Fibroblast of gingiva (primary cell): ENCODE results near the gene SGIP1.
"Not testable (repeated sequence)": the region's sequence is repeated elsewhere in the genome, so short reads cannot be mapped to it uniquely, and the experiment has no call there.

ENCODE experiments used
- DNase-seq: peaks from one replicate; pipeline ENCODE4 v3.0.0-alpha.2; 2011; ENCODE audit warnings: low read depth

Gene SGIP1

GRCh38 chr1:66768965-66769364 is 235.0 kb downstream of the SGIP1 start:
- DNase-seq = no peak

GRCh38 chr1:66769512-66770229 is 235.7 kb downstream of the SGIP1 start:
- DNase-seq = no peak

DNA sequence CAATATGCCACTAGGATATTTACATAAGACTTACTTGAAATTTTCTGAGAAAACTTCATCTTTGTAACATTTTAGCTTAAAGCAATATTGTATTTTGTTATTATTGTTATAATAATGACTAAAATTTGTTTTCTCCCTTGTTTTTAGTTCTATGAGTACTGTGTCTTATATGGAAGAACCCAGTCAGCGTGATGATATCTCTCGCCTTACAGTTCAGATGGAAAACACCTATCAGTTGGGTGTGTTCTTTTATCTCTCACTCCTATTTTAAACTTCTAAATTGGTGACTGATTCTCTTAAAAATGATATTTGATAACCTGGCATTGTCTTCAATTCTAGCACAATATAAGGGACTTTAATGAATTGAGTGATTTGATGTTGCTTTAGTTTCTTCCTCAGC is 236.3 kb downstream of the SGIP1 start:
- no peak for DNase-seq

DNA sequence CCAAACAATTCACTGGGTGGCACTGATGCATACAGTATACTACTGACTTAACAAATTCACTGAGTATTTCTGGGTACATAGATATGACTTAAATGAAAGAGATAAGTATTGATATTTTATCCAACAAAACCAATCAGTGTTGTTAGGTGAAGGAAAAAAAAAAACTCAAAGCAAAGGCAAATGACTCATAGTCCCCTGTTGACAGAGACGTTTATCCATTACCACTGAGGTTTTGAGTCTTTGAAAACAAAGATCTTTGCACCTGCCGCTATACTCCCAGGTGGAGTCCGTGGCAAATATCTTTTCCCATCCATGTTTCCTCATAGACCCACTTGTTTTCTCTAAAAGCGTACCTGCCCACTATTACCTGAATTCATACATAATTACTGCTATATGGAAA is 236.7 kb downstream of the SGIP1 start:
- DNase-seq = no peak

GRCh38 chr1:66773227-66773626 is 239.3 kb downstream of the SGIP1 start:
- DNase-seq = no peak

DNA sequence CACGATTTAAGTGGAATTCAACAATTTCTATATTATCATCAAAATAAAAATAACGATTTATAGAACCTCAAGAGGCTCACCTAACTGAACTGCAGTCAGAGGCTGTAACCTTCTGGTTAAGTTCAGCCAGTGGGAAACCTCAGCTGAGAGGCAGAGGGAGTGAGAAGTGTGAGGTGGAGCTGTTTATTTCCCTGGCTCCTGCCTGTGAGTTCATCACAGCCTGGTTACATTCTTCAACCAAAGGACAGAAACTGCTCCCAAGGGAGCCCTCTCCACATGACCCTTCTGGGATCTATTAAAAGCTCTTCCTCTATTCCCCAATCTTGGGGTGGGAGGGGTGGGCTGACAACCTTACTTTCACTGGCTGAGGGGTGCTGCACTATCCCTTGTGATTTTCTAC is 240.5 kb downstream of the SGIP1 start:
- no peak for DNase-seq

DNA sequence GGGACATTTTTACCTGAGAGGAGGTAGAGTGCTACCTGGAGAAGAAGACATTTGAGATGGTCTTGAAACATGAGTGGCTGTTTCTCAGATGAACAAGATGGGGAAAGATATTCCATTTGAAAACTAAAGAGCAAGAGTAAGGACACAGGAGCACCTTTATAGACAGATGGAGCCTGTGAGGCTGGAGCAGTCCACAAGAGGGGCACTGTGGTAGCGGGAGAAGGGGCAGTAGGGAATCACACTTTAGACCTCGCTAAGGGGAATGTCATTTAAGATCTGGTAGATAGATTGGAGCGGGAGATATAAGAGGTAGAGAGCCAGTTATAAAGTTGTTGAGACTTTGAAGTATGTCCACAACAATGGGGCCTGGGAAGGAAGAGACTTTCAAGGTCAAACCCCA is 241.7 kb downstream of the SGIP1 start:
- no peak for DNase-seq

- DNase-seq = no peak
Observed at GRCh38 chr1:66777831-66778230, 243.9 kb downstream of the SGIP1 start.

- peak; percentile 33 for DNase-seq
Observed at GRCh38 chr1:66778266-66778665, 244.3 kb downstream of the SGIP1 start.

DNA sequence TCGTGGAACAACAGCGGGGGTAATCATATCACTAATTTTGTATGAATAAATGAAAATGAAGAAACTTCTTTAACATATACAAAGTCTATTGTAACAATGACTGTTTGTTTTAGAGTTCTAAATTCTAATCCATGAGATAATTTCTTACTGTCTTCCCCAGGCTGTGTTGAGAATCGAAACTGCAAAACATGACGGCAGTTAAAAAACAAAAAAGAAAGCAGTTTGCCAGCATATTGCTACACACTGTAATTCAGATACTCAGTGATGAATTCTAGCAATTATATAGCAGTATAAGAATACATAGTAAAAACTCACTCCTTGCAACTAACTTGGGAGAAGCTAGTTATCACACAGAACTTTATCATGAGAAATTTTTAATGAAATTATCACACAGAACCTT is 245.0 kb downstream of the SGIP1 start:
- DNase-seq = peak; percentile 34

DNA sequence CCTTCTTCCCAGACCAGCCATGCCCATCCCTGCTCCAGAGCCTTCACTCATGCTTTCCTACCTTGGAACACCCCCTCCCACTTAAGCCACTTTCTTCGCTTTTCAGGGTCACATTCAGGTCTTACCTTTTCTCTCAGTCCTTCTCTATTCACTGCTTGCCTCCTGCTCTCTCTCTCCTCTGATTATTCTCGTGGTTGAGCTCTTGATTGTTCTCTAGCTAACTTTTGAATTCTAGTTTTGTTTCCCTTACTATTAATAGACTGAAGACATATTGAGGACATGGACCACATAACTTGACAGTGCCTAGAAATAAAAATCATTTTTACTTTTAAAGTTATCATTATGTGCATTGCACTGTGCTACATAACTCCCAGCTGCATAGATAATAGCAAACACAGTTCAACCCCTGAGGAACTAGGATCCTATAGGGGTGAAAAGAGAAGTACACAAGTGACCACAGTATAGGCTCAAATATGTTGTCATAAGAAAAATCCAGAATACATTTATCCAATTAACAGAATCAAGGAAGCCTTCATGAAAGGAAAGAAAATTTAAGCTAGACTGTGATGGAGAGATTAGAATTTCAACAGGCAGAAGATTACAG is 245.6 kb downstream of the SGIP1 start:
- no peak for DNase-seq

GRCh38 chr1:66785800-66786199 is 251.8 kb downstream of the SGIP1 start:
- not testable (repeated sequence) for DNase-seq

GRCh38 chr1:66787641-66788040 is 253.7 kb downstream of the SGIP1 start:
- no peak for DNase-seq

DNA sequence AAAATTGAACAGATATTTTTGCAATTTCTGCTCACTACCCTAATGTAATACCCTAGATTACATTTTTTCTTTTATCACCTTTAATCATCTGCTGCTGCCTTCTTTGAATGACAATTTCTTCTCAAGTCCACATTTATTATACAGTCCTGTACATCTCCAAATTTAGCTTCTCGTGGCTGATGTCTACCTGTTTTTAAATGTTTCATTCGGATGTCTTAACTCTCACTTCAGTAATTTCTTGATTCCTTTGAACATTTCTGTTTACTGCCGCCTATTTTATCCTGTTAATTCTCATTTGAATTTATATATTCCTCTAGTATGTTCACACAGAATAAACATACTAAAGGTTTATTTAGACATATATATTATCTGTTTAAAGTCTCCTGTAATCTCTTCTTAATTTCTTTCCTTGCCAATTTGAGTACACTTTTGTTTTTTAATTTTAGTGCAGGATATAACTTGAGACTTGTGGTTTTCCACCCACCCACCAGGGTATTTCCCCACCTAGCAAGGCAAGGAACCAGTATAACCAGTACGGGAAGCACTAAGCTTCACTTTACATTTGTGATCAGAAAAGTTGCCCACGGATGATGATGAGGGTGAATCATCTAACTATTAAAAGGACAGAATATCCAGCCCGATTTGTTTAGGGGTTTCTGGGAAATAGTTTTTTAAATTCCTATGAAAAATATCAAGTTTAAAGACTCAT is 254.4 kb downstream of the SGIP1 start:
- DNase-seq = no peak

DNA sequence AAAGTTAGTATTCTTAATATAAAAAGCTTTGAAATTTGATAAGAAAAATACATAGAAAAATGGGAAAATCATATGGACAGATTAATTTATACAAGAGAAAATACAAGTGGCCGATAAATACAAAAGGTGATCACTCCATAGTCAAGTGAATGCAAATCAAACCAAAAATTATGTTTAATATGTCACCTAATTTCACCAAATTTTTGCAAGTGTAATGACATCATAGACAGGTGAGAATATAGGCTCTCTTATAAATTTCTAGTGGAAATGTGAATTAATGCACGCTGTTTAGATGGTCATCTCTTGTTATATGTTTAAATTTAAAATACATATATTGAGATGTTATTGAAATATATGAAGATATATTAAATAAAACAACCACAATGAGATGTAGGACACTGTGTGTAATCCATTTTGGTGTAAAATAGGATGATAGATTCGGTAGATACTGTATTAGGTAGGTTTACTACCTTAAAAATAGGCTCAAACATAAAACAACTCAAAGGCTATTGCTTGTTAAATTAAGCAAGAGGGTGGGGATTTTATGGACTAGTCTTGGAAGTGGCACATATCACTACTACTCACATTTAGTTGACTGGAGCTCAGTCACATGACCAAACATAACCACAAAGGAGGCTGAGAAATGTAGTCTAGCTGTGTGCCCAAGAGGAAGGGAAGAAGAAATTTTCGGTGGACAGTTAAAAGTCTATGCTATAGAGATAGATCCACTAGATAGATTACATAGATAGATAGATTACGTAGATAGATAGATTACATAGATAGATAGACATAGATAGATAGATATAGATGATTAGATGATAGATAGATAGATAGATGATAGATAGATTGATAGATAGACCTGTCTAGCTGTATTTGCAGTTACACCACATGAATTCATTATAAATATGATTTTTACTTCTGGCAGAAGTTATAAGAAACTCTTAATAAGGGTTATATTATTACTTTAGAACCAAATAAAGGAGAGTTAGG is 258.0 kb downstream of the SGIP1 start:
- no peak for DNase-seq

DNA sequence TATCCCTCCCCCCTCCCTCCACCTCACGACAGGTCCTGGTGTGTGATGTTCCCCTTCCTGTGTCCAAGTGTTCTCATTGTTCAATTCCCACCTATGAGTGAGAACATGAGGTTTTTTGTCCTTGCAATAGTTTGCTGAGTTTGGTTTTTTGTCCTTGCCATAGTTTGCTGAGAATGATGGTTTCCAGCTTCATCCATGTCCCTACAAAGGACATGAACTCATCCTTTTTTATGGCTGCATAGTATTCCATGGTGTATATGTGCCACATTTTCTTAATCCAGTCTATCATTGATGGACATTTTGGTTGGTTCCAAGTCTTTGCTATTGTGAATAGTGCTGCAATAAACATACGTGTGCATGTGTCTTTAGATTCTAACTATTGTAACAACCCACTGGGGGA is 261.9 kb downstream of the SGIP1 start:
- not testable (repeated sequence) for DNase-seq
